HepG2 (cell line): ENCODE data around the gene KIAA0232. TPM values are rescaled to one million over a fixed set of nuclear protein-coding genes. Genes with fewer than 3 reads are reported as not detected.

ENCODE experiments used
- ATAC-seq: fragments of 200-7000 bp; cut with Tn5 transposase; 3 replicates; pipeline ENCODE4 v1.9.1; 2020; ENCODE audit warnings: mild to moderate bottlenecking, moderate library complexity
- BruUV-seq: library from RNA; stranded (reverse); fragments of 400-500 nt; replicated peaks from 2 replicates; lab custom pipeline; 2021; lab: Mats Ljungman, UMichigan
- CTCF ChIA-PET: fragments of 300-600 bp; formaldehyde crosslinking; extraction: SDS; loops from one replicate; lab custom pipeline; 2021; ENCODE audit warnings: low total read pairs, inconsistent platforms, low intra/inter-chr PET ratio; lab: Yijun Ruan, JAX
- POLR2A ChIA-PET: fragments of 350-600 bp; sonication (Branson Sonifier 250); formaldehyde crosslinking; loops from one replicate; lab custom pipeline; 2020; ENCODE audit warnings: antibody characterized with exemption, inconsistent platforms; lab: Yijun Ruan, JAX
- DNase-seq: peaks from one replicate; pipeline ENCODE4 v3.0.0-alpha.2; 2015; ENCODE audit warnings: low spot score
- FAIRE-seq: peaks from 3 replicates; lab custom pipeline; 2011; peaks lifted over from hg19 to GRCh38; lab: Jason Lieb, UNC
- H2AFZ ChIP-seq: one replicate; pipeline ENCODE4 v1.6.1; 2011; ENCODE audit warnings: low read length, inconsistent platforms
- H3K27ac ChIP-seq: fragments of 300-600 bp; 3 replicates; pipeline ENCODE4 v1.8.0; 2011; ENCODE audit warnings: mixed run types, mild to moderate bottlenecking, mixed read lengths, low read length, inconsistent platforms; ENCODE audit not compliant: insufficient read depth; ENCODE audit errors: extremely low read length
- H3K27me3 ChIP-seq, 2 experiments: fragments of 200-600 bp in 1 of 2; 2 replicates in 1 of 2; 3 replicates in 1 of 2; pipeline versions ENCODE4 v1.6.0 to v1.8.0; 2011; ENCODE audit warnings: low read length in 2 of 2, mild to moderate bottlenecking in 2 of 2, moderate library complexity in 2 of 2, inconsistent platforms in 1 of 2; ENCODE audit not compliant: insufficient read depth in 2 of 2, control insufficient read depth in 1 of 2
- H3K36me3 ChIP-seq, 2 experiments: fragments of 200-600 bp in 1 of 2; replicated peaks in 1 of 2; 2 replicates in 1 of 2; 3 replicates in 1 of 2; pipeline versions ENCODE4 v1.5.1 to v1.8.0; 2011; ENCODE audit warnings: low read length in 2 of 2, inconsistent platforms in 1 of 2; ENCODE audit not compliant: insufficient read depth in 2 of 2, control insufficient read depth in 1 of 2
- H3K4me1 ChIP-seq: 2 replicates; pipeline ENCODE4 v1.5.1; 2012; ENCODE audit warnings: low read length, inconsistent platforms; ENCODE audit not compliant: insufficient read depth
- H3K4me2 ChIP-seq: 2 replicates; pipeline ENCODE4 v1.6.0; 2011; ENCODE audit warnings: low read depth, low read length, inconsistent platforms
- H3K4me3 ChIP-seq, 3 experiments: fragments of 200-600 bp in 1 of 3; sonication (generic), shearing (Covaris generic) in 1 of 3; replicated peaks in 1 of 3; 2 replicates each; pipeline ENCODE4 v1.5.1; 2011 to 2016; ENCODE audit warnings: low read length in 3 of 3, inconsistent platforms in 2 of 3, low read depth in 2 of 3, mild to moderate bottlenecking in 2 of 3, control low read depth in 1 of 3, mixed read lengths in 1 of 3; ENCODE audit not compliant: insufficient read depth in 1 of 3
- H3K79me2 ChIP-seq: one replicate; pipeline ENCODE4 v1.6.1; 2011; ENCODE audit warnings: low read length, inconsistent platforms; ENCODE audit not compliant: insufficient read depth
- H3K9ac ChIP-seq: 2 replicates; pipeline ENCODE4 v1.6.0; 2011; ENCODE audit warnings: mild to moderate bottlenecking, low read depth, low read length, inconsistent platforms; ENCODE audit not compliant: insufficient read depth
- H3K9me3 ChIP-seq: 2 replicates; pipeline ENCODE4 v1.5.1; 2012; ENCODE audit warnings: mild to moderate bottlenecking, low read length
- H4K20me1 ChIP-seq: 2 replicates; pipeline ENCODE4 v1.6.0; 2011; ENCODE audit warnings: inconsistent platforms, mild to moderate bottlenecking, low read length, moderate library complexity; ENCODE audit not compliant: insufficient read depth
- ARID4A ChIP-seq: sonication (generic); formaldehyde crosslinking; IDR thresholded peaks from 2 replicates; pipeline ENCODE4 v1.5.0; 2020; ENCODE audit warnings: mild to moderate bottlenecking, missing genetic modification reagents, borderline replicate concordance
- HDAC2 ChIP-seq: sonication (generic); formaldehyde crosslinking; IDR thresholded peaks from 2 replicates; pipeline ENCODE4 v1.4.0; 2020; ENCODE audit warnings: missing genetic modification reagents
- JARID2 ChIP-seq: sonication (generic); formaldehyde crosslinking; IDR thresholded peaks from 2 replicates; pipeline ENCODE4 v1.8.1; 2023; ENCODE audit warnings: missing genetic modification reagents, inconsistent platforms; ENCODE audit not compliant: insufficient replicate concordance
- PBX3 ChIP-seq: sonication (generic); formaldehyde crosslinking; IDR thresholded peaks from 2 replicates; pipeline ENCODE4 v1.8.1; 2023; ENCODE audit warnings: missing genetic modification reagents, inconsistent platforms, borderline replicate concordance
- POLR2AphosphoS5 ChIP-seq: IDR thresholded peaks from 2 replicates; pipeline ENCODE4 v1.6.1; 2012; ENCODE audit warnings: low read depth, low read length
- POLR2G ChIP-seq: fragments of 200-400 bp; formaldehyde crosslinking; IDR thresholded peaks from 2 replicates; pipeline ENCODE4 v1.6.1; 2018; ENCODE audit warnings: mild to moderate bottlenecking, low read depth, low read length, moderate library complexity
- TEAD3 ChIP-seq: optimal IDR thresholded peaks from 2 replicates; pipeline ENCODE3; 2016; ENCODE audit warnings: borderline replicate concordance
- THAP11 ChIP-seq: IDR thresholded peaks from 2 replicates; pipeline ENCODE4 v1.6.1; 2016; ENCODE audit warnings: missing biosample characterization, missing genetic modification reagents
- ZNF44 ChIP-seq: sonication (generic); formaldehyde crosslinking; IDR thresholded peaks from 2 replicates; pipeline ENCODE4 v1.5.1; 2020; ENCODE audit warnings: mild to moderate bottlenecking, missing genetic modification reagents
- ZNF687 ChIP-seq: sonication (generic); formaldehyde crosslinking; IDR thresholded peaks from 2 replicates; pipeline ENCODE4 v1.5.1; 2020; ENCODE audit warnings: mild to moderate bottlenecking, missing genetic modification reagents, moderate library complexity
- WGBS: methylation state at CpG from one replicate; pipeline ENCODE4 v1.1.6; 2017; ENCODE audit warnings: low lambda C conversion rate; 5-methylcytosine and 5-hydroxymethylcytosine counted together
- in situ Hi-C: cut with HindIII; loops from 2 replicates; pipeline ENCODE4 v1.10.0; 2017; ENCODE audit warnings: low pct_unique_long_range_greater_than_20kb; ENCODE audit not compliant: extremely low pct_ligation_motif_present
- intact Hi-C: fragments of 100-400 bp; cut with micrococcal nuclease; formaldehyde crosslinking; loops from one replicate; pipeline ENCODE4 v1.10.0; 2022; ENCODE audit not compliant: unreplicated experiment
- polyA plus RNA-seq, 8 experiments: library from polyadenylated mRNA; depleted of rRNA in 3 of 8; stranded (reverse) in 7 of 8; unstranded in 1 of 8; fragments of >200 nt; fragmentation: Illumina TruSeq in 4 of 8; extraction: Trizol in 4 of 8; gene quantifications; 2 replicates each; pipeline versions ENCODE4 v1.2.1 to v1.2.3, GENCODE V29; 2011 to 2016; ENCODE audit warnings: low read depth in 4 of 8, missing spikeins in 1 of 8, mixed read lengths in 1 of 8; ENCODE audit not compliant: insufficient read depth in 1 of 8
- total RNA-seq, 5 experiments: library from RNA; depleted of rRNA; stranded (reverse); fragments of >200 nt; fragmentation: Illumina TruSeq; extraction: Trizol; gene quantifications; 2 replicates each; pipeline ENCODE4 v1.2.3, GENCODE V29; 2016; ENCODE audit warnings: low read depth in 1 of 5
- TF ChIP-seq, protein P1 (sequence below): IDR thresholded peaks from 2 replicates; pipeline ENCODE4 v1.6.1; 2016; ENCODE audit warnings: low read depth, borderline replicate concordance

KIAA0232 gene
- total and polyA plus RNA-seq, 2 of the 13 experiments (the other 11 are each of a cell fraction or from before 2014, with no cell fraction given): 7.8 to 17.1 TPM

- Histone ChIP-seq H2AFZ (no peak overlapping the region), H4K20me1 (no peaks in the 10 kb centered on the region), H3K79me2 (no peaks in the 10 kb centered on the region), H3K27me3 (no peaks in the 10 kb centered on the region), H3K4me3 (peak overlapping the region; percentile 38 to 69 (median 52); a peak in 5 of 6 replicates), H3K4me2 (peak overlapping the region; percentile 77), H3K27ac (peak overlapping the region; percentile 99), H3K36me3 (no peaks in the 10 kb centered on the region), H3K4me1 (peaks cover 57% of the 10 kb centered on the region), H3K9ac (peak overlapping the region; percentile 86), H3K9me3 (peaks cover 11% of the 10 kb centered on the region)
- CTCF ChIA-PET: interaction anchor here (2.4 to 3.7 kb wide), 2 partner anchors 17 to 25 kb away, joined by 6 to 12 read pairs; partner anchors contain the start of gene TBC1D14
- peak; percentile 94 for DNase-seq
- no TSS peak for BruUV-seq
- intact Hi-C loops: loop anchor here (2.0 to 5.0 kb wide), 3 partner anchors 16 to 94 kb away; partner anchors contain the start of gene TBC1D14
- in situ Hi-C loops: no loop called here
- peak; percentile 97 for FAIRE-seq
- POLR2A ChIA-PET: interaction anchor here (0.5 to 7.5 kb wide), 28 partner anchors 9 to 633 kb away, joined by 3 to 215 read pairs (median 5); partner anchors contain the start of genes BLOC1S4, GRPEL1, MRFAP1L1 and TADA2B
- ATAC-seq: peak; percentile 79
- WGBS: under 1% methylated on average over 11 of the region's 20 CpGs
- TF ChIP-seq, protein P1, sequence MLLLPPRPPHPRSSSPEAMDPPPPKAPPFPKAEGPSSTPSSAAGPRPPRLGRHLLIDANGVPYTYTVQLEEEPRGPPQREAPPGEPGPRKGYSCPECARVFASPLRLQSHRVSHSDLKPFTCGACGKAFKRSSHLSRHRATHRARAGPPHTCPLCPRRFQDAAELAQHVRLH (CRISPR knock-in tag): 0 out of 2 replicates have a peak, but pooled peaks have one; percentile 61
- TF ChIP-seq POLR2G: peak; percentile 73
- 0 out of 2 replicates have a peak, but pooled peaks have one; percentile 19 for TF ChIP-seq ZNF44 (CRISPR knock-in tag)
- peak; percentile 71; the same call in 1 of the 2 replicates for TF ChIP-seq ARID4A
- no peak for TF ChIP-seq PBX3
- TF ChIP-seq HDAC2 (CRISPR knock-in tag): peak; percentile 84
- peak; percentile 49 for TF ChIP-seq POLR2AphosphoS5
- peak; percentile 43; the same call in 1 of the 2 replicates for TF ChIP-seq THAP11 (CRISPR knock-in tag)
- peak; percentile 81 for TF ChIP-seq TEAD3 (CRISPR knock-in tag)
- TF ChIP-seq JARID2 (CRISPR knock-in tag): no peak
- peak; percentile 92 for TF ChIP-seq ZNF687 (CRISPR knock-in tag)
These were observed 109.8 kb downstream of the KIAA0232 start for GRCh38 chr4:6892190-6892908.
